Right atrium auricular region (tissue), 2 donors: ENCODE data around the gene CATSPERD. TPM values are rescaled to one million over a fixed set of nuclear protein-coding genes. Genes with fewer than 3 reads are reported as not detected.
"Not testable (repeated sequence)": the region's sequence is repeated elsewhere in the genome, so short reads cannot be mapped to it uniquely, and the experiment has no call there.

Experiments used
- DNase-seq: peaks from one replicate; pipeline ENCODE4 v3.0.0-alpha.2; 2019; ENCODE audit warnings: low spot score
- H3K27ac ChIP-seq, 2 donors: fragments of 200-600 bp; sonication (generic); 1 replicate in 1 of 2; 2 replicates in 1 of 2; pipeline ENCODE4 v1.5.1; 2016 to 2019
- H3K27me3 ChIP-seq, 2 donors: fragments of 200-600 bp; sonication (generic); one replicate each; pipeline versions ENCODE4 v1.5.1 to v1.6.0; 2017 to 2019
- H3K36me3 ChIP-seq: fragments of 200-600 bp; sonication (generic); one replicate; pipeline ENCODE4 v1.5.1; 2016
- H3K4me1 ChIP-seq, 2 donors: fragments of 200-600 bp; sonication (generic); one replicate each; pipeline versions ENCODE4 v1.5.1 to v1.6.0; 2017 to 2019
- H3K4me3 ChIP-seq, 2 donors: fragments of 200-600 bp; sonication (generic); 1 replicate in 1 of 2; 2 replicates in 1 of 2; pipeline ENCODE4 v1.5.1; 2017 to 2019; ENCODE audit warnings: mild to moderate bottlenecking in 1 of 2, moderate library complexity in 1 of 2
- H3K9me3 ChIP-seq, 2 donors: fragments of 200-600 bp; sonication (generic); one replicate each; pipeline ENCODE4 v1.5.1; 2019
- total RNA-seq, 2 donors: library from RNA; depleted of rRNA; stranded (reverse); fragments of >200 nt; gene quantifications; one replicate each; pipeline ENCODE4 v1.1.0, GENCODE V29; 2016
- TF ChIP-seq, protein P1 (sequence below), 2 donors: fragments of 200-600 bp; sonication (generic); IDR thresholded peaks; one replicate each; pipeline ENCODE4 v1.5.1; 2019; ENCODE audit warnings: antibody characterized with exemption in 2 of 2

Gene CATSPERD
- total RNA-seq, 2 donors from 2014 or later, result not detected

DNA sequence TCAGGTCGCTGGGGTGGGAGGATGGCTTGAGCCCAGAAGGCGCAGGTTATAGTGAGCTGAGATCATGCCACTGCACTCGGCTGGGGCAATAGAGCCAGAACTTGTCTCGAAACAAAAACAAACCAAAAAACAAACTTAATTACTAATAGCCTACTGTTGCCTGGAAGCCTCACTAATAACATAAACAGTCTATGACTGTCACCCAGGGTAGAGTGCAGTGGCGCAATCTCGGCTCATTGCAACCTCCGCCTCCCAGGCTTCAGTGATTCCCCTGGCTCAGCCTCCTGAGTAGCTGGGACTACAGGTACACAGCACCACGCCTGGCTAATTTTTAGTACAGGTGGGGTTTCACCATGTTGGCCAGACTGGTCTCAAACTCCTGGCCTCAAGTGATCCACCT lies 18.0 kb downstream of the CATSPERD start:
- H3K36me3 ChIP-seq, result no peaks in the 10 kb centered on the region
- no peaks in the 10 kb centered on the region for H3K4me1 ChIP-seq
- no peak for DNase-seq
- H3K9me3 ChIP-seq, result no peaks in the 10 kb centered on the region
- no peak overlapping the region for H3K27ac ChIP-seq
- no peaks in the 10 kb centered on the region for H3K27me3 ChIP-seq
- TF ChIP-seq, protein P1, sequence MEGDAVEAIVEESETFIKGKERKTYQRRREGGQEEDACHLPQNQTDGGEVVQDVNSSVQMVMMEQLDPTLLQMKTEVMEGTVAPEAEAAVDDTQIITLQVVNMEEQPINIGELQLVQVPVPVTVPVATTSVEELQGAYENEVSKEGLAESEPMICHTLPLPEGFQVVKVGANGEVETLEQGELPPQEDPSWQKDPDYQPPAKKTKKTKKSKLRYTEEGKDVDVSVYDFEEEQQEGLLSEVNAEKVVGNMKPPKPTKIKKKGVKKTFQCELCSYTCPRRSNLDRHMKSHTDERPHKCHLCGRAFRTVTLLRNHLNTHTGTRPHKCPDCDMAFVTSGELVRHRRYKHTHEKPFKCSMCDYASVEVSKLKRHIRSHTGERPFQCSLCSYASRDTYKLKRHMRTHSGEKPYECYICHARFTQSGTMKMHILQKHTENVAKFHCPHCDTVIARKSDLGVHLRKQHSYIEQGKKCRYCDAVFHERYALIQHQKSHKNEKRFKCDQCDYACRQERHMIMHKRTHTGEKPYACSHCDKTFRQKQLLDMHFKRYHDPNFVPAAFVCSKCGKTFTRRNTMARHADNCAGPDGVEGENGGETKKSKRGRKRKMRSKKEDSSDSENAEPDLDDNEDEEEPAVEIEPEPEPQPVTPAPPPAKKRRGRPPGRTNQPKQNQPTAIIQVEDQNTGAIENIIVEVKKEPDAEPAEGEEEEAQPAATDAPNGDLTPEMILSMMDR (IDR thresholded peaks at IDR 0.05), result no peak
- H3K4me3 ChIP-seq, result no peak overlapping the region

DNA sequence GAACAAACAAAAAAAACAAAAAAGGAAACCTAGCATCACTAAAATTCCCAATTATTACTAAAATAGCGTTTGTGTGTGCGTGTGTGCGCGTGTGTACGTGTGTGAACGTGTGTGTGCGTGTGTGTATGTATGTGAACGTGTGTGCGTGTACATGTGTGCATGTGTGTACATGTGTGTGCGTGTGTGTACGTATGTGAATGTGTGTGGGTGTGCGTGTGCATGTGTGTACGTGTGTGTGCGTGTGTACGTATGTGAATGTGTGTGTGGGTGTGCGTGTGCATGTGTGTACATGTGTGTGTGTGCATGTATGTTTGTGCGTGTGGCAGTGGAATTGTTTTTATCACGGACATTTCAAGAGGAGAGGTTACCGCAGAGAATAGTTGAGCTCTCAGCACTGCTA lies 21.6 kb downstream of the CATSPERD start:
- Histone ChIP-seq H3K27ac (no peak overlapping the region), H3K4me1 (no peaks in the 10 kb centered on the region), H3K9me3 (no peaks in the 10 kb centered on the region), H3K4me3 (no peak overlapping the region), H3K36me3 (no peaks in the 10 kb centered on the region), H3K27me3 (no peaks in the 10 kb centered on the region)
- DNase-seq, result no peak
- TF ChIP-seq, protein P1 (IDR thresholded peaks at IDR 0.05), result no peak

DNA sequence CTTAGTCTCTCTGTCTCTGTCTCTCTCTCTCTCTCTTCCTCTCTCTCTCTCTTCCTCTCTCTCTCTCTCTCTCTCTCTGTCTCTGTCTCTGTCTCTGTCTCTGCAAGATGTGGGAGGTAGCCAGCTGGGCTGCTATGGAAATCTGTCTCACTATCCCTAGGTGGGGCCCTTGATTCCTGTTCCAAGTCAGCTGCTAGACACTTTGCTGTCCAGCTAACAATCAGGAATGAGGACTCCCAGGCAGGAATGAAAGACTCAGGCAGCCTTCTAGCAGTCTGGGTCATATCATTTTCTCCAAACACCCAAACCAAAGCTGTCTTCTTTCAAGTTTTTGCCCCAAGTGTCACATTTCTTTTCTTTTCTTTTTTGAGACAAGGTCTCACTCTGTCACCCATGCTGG lies 23.2 kb downstream of the CATSPERD start:
- Histone ChIP-seq H3K4me1 (no peaks in the 10 kb centered on the region), H3K36me3 (no peaks in the 10 kb centered on the region), H3K27ac (no peak overlapping the region), H3K27me3 (no peaks in the 10 kb centered on the region), H3K4me3 (no peak overlapping the region), H3K9me3 (no peaks in the 10 kb centered on the region)
- no peak for DNase-seq
- TF ChIP-seq, protein P1 (IDR thresholded peaks at IDR 0.05), result no peak

DNA sequence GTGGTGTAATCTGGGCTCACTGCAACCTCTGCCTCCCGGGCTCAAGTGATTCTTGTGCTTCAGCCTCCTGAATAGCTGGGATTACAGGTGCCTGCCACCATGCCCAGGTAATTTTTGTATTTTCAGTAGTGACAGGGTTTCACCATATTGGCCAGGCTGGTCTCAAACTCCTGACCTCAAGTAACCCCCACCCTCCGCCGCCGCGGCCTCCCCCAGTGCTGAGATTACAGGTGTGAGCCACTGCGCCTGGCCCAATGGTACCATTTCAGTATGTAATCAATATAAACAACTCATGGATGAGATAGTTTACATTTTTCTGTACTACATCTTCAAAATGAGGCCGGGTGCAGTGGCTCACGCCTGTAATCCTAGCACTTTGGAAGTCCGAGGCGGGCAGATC lies 24.6 kb downstream of the CATSPERD start:
- DNase-seq, H3K4me1 ChIP-seq, H3K4me3 ChIP-seq, H3K27me3 ChIP-seq, H3K27ac ChIP-seq, H3K9me3 ChIP-seq, H3K36me3 ChIP-seq: not testable (repeated sequence)

DNA sequence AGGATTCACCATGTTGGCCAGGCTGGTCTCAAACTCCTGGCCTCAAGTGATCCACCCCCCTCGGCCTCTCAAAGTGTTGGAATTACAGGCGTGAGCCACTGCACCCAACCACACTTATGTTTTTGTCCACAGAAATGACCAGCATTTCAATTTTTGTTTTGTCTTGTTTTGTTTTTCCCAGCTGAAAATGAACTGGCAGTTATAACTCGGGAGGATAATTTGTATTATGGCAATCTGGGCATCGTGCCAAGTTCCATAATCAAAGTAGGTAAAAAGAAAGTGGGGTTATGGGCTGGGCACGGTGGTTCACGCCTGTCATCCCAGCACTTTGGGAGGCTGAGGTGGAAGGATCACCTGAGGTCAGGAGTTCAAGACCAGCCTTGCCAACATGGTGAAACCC lies 28.5 kb downstream of the CATSPERD start:
- H3K4me3 ChIP-seq, H3K9me3 ChIP-seq, H3K27me3 ChIP-seq: not testable (repeated sequence)

DNA sequence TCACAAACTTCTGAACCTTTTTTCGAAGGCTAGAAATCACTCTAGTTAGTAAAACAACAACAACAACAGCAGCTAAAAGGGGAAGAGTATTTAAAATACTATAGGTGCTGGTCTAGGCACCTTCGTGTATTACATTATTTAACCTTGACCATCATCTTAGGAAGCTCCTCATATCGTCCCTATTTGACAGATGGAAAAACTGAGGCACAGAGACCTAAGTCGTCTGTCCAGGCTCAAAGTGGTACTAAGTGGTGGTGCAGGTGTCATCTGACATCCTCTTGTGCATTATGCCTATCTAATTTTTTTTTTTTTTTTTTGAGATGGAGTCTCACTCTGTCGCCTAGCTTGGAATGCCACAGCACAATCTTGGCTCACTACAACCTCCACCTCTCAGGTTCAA lies 29.1 kb downstream of the CATSPERD start:
- Histone ChIP-seq H3K27me3 (no peaks in the 10 kb centered on the region), H3K4me1 (no peaks in the 10 kb centered on the region), H3K4me3 (no peak overlapping the region), H3K9me3 (no peaks in the 10 kb centered on the region), H3K36me3 (no peaks in the 10 kb centered on the region), H3K27ac (no peak overlapping the region)
- TF ChIP-seq, protein P1 (IDR thresholded peaks at IDR 0.05), result no peak
- DNase-seq, result no peak

More for the DNA sequence above, 28.5 kb downstream of the CATSPERD start:
- not testable (repeated sequence) for DNase-seq, H3K4me1 ChIP-seq, H3K36me3 ChIP-seq, H3K27ac ChIP-seq

DNA sequence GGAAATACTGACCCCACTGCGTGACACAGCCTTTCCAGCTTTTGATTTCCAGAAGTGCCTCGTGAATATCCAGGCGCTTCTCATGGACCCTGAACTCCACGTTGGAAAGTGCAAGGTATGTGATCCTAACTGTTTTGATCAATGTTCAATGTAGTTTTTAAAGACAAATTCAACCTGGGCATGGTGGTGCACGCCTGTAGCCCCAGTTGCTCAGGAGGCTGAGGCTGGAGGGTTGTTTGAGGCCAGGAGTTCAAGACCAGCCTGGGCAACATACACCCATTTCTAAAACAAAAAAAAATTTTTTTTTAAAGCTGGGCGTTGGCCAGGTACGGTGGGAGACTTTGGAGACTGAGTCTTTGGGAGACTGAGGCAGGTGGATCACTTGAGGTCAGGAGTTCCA lies 31.3 kb downstream of the CATSPERD start:
- TF ChIP-seq, protein P1 (IDR thresholded peaks at IDR 0.05), result no peak

More for the DNA sequence above, 31.3 kb downstream of the CATSPERD start:
- Histone ChIP-seq H3K27ac (no peak overlapping the region), H3K9me3 (no peaks in the 10 kb centered on the region), H3K4me1 (no peaks in the 10 kb centered on the region), H3K27me3 (no peaks in the 10 kb centered on the region), H3K36me3 (no peaks in the 10 kb centered on the region), H3K4me3 (no peak overlapping the region)
- DNase-seq, result no peak
